ENCODE measurements around the gene RPTOR. TPM values are rescaled to one million over a fixed set of nuclear protein-coding genes. Genes with fewer than 3 reads are reported as not detected.
"Not testable (repeated sequence)": the region's sequence is repeated elsewhere in the genome, so short reads cannot be mapped to it uniquely, and the experiment has no call there.

The RPTOR gene
- total RNA-seq, 4 donors from 2014 or later, result 23.6 to 37.0 (median 27.8) TPM

GRCh38 chr17:80621997-80622357 is 77.3 kb downstream of the RPTOR start:
- DNase-seq (ENCODE audit: low spot score) (no peak), ATAC-seq (ENCODE audit: low FRiP score) (no peak)
- no peak for TF ChIP-seq CTCF (IDR thresholded peaks at IDR 0.05)

- DNase-seq (ENCODE audit: low spot score), result no peak
- no peak for ATAC-seq (ENCODE audit: low FRiP score)
- TF ChIP-seq CTCF (IDR thresholded peaks at IDR 0.05), result no peak
Observed at GRCh38 chr17:80624864-80625263, 80.2 kb downstream of the RPTOR start.

DNA sequence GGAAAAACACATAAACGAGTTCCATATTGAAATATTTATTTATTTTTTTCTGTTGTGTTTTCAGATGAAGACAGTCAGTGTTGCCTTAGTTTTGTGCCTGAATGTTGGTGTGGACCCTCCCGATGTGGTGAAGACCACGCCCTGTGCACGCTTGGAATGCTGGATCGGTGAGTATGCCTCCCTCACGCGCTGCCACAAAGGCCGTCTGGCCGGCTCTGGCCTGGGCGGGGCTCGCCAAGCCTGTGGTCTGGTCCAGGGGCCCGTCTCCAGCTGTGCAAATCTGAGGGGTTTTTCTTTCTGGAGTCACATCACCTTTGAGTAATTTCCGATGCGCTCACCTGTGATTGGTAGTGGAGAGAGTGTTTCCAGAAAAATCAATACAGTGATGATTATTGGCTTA is 81.0 kb downstream of the RPTOR start:
- ATAC-seq (ENCODE audit: low FRiP score) (no peak), DNase-seq (ENCODE audit: low spot score) (no peak)
- no peak for TF ChIP-seq CTCF (IDR thresholded peaks at IDR 0.05)

- ATAC-seq (ENCODE audit: low FRiP score), result not testable (repeated sequence)
Observed at GRCh38 chr17:80628881-80629280, 84.2 kb downstream of the RPTOR start.

DNA sequence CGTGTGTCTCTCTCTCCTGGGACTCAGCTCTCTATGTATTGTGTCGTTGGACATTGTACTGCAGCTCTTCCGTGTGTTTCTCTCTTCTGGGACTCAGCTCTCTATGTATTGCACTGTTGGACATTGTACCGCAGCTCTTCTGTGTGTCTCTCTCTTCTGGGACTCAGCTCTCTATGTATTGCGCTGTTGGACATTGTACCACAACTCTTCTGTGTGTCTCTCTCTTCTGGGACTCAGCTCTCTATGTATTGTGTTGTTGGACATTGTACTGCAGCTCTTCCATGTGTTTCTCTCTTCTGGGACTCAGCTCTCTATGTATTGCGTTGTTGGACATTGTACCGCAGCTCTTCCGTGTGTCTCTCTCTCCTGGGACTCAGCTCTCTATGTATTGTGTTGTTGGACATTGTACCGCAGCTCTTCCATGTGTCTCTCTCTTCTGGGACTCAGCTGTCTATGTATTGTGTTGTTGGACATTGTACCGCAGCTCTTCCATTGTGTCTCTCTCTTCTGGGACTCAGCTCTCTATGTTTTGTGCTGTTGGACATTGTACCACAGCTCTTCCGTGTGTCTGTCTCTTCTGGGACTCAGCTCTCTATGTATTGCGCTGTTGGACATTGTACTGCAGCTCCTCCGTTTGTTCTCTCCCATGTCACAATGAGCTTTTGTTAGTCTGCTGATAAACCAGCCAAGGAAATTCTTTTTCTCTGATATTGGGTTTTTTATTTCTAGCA is 84.8 kb downstream of the RPTOR start:
- no peak for TF ChIP-seq CTCF (IDR thresholded peaks at IDR 0.05)
- ATAC-seq (ENCODE audit: low FRiP score) (no peak), DNase-seq (ENCODE audit: low spot score) (no peak)

More at GRCh38 chr17:80628881-80629280, 84.2 kb downstream of the RPTOR start:
- DNase-seq (ENCODE audit: low spot score), result not testable (repeated sequence)

DNA sequence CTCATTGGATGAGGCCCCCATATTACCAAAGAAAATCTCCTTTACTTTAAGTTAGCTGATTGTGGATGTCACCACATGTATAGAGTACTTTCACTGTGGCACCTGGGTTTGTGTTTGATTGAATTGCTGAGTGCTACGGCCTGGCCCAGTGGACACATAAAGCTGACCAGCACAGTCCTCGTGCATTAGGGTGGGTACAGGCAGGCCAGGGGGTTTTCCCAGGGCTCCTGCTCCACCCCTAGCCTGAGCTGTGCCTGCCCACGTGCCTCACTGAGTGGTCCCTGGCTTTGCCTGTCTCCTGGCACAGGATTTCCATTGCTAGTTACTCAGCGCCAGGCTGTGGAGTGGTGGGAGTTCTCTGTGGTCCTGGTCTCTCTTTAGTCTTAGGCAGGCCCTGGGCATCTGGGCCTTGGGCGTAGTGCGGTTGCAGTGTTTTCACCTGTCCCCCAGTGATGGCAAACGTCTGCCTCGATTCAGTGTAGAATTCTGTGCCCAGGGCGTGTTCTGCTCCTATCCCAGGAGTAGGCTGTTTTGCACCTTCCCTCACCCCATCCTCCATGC is 86.0 kb downstream of the RPTOR start:
- DNase-seq (ENCODE audit: low spot score), result no peak
- peak; percentile 32 for ATAC-seq (ENCODE audit: low FRiP score)
- no peak for TF ChIP-seq CTCF (IDR thresholded peaks at IDR 0.05)

DNA sequence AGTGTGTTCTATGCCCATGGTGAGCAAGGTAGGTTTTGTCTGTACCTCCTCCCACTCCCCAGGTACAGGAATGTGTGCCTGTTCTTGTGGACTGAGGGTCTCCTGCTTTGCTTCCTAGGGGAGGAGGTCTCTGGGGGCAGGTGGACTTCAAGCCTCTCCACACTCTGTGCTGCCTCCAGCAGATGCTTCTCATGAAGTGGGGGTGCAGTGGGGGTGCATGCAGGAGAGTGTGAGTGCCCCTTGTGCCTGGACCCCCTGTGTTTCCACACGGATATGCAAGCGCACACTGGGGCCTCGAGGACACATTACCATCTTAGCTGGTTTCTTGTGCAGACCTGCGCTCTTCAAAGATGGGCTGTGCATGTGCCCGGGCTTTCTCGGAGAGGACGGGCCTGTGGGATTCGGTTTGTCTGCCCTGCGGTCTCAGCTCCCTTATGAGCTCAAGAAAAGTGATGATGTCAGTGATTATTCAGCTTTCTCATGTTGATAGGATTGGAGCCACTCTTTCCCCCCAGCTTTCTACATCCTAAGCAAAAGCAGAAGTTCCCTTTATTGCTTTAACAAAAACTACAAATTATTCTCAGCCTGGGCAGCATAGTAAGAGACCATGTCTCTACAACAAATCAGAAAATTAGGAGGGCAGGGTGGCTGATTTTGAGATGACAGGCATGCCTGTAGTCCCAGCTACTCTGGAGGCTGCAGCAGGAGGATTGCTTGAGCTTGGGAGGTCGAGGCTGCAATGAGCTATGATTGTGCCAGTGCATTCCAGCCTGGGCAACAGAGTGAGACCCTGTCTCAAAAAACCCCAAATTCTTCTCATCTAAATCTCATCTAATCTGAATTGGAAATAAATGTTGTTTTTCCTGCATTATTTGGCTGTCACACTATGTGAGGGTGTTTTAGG is 86.8 kb downstream of the RPTOR start:
- ATAC-seq (ENCODE audit: low FRiP score) (no peak), DNase-seq (ENCODE audit: low spot score) (no peak)
- TF ChIP-seq CTCF (IDR thresholded peaks at IDR 0.05), result no peak
